BE2C (cell line): ENCODE measurements around the gene SPTBN1.

ENCODE experiments used
- DNase-seq: peaks from one replicate; pipeline ENCODE4 v3.0.0-alpha.2; 2020
- H3K27me3 ChIP-seq: fragments of 250-450 bp; sonication (Bioruptor Pico); 2 replicates; pipeline ENCODE4 v1.5.1; 2020; ENCODE audit warnings: mild to moderate bottlenecking
- H3K36me3 ChIP-seq: fragments of 250-450 bp; sonication (Bioruptor Pico); 2 replicates; pipeline ENCODE4 v1.5.1; 2020; ENCODE audit warnings: mild to moderate bottlenecking
- H3K4me1 ChIP-seq: fragments of 250-450 bp; sonication (Bioruptor Pico); 2 replicates; pipeline ENCODE4 v1.5.1; 2020
- H3K4me3 ChIP-seq: 2 replicates; pipeline ENCODE4 v1.5.1; 2011; ENCODE audit warnings: low read depth, low read length
- H3K9me3 ChIP-seq: fragments of 250-450 bp; sonication (Bioruptor Pico); 2 replicates; pipeline ENCODE4 v1.5.1; 2020
- TF ChIP-seq, protein P1 (sequence below): IDR thresholded peaks from 2 replicates; pipeline ENCODE4 v1.5.1; 2012; ENCODE audit warnings: mild to moderate bottlenecking, low read depth, low read length

The SPTBN1 gene

DNA sequence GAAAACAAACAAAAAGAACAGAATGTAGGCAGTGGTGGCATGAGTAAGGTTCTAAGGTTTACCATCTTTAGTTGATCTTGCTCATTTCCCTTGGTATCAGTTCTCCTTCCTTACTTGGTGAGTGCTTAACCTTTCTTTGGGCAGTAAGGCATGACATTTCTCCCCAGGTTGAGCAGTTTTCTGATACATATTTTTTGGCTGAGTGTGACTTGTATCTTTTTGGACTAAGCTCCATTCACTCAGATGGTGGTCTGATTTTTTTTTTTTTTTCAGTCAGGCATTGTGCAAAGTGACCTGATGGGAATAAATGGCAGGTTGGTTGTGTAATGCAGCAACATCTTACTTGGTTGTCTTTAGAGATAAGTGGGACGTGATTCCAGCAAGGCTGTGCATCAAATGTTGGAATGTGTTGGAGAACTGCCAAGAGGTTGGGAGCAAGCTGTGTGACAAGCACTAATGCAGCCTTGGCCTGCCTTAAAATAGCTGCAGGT, 15.1 kb downstream of the SPTBN1 start:
- Histone ChIP-seq H3K4me1 (peaks cover 17% of the 10 kb centered on the region), H3K4me3 (no peak overlapping the region), H3K9me3 (no peaks in the 10 kb centered on the region), H3K36me3 (no peaks in the 10 kb centered on the region), H3K27me3 (no peaks in the 10 kb centered on the region)
- TF ChIP-seq, protein P1, sequence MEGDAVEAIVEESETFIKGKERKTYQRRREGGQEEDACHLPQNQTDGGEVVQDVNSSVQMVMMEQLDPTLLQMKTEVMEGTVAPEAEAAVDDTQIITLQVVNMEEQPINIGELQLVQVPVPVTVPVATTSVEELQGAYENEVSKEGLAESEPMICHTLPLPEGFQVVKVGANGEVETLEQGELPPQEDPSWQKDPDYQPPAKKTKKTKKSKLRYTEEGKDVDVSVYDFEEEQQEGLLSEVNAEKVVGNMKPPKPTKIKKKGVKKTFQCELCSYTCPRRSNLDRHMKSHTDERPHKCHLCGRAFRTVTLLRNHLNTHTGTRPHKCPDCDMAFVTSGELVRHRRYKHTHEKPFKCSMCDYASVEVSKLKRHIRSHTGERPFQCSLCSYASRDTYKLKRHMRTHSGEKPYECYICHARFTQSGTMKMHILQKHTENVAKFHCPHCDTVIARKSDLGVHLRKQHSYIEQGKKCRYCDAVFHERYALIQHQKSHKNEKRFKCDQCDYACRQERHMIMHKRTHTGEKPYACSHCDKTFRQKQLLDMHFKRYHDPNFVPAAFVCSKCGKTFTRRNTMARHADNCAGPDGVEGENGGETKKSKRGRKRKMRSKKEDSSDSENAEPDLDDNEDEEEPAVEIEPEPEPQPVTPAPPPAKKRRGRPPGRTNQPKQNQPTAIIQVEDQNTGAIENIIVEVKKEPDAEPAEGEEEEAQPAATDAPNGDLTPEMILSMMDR, result no peak
- DNase-seq, result peak; percentile 42

- Histone ChIP-seq H3K4me3 (no peak overlapping the region), H3K27me3 (no peaks in the 10 kb centered on the region), H3K9me3 (no peaks in the 10 kb centered on the region), H3K4me1 (peaks cover 14% of the 10 kb centered on the region), H3K36me3 (no peaks in the 10 kb centered on the region)
- no peak for DNase-seq
- TF ChIP-seq, protein P1, result no peak
Measured at GRCh38 chr2:54473851-54474250, 17.7 kb downstream of the SPTBN1 start.

DNA sequence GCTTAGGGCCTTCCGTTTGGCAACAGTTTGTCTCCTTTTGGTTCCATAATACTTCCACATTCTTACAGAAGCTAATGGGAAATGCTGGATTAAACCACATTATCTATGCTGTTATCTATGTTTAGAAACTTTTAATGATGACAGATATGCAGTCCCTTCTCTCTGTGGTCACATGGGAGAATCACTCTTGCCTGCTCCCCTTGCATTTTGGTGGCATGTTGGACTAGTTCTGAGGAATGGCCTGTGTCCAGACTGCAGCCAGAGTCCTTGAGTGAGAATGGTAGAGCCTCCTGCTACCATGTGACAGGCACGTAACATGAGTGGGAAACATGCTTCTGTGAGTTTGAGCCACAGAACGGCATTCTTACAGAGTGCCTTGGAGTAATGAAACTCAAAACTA, 19.2 kb downstream of the SPTBN1 start:
- H3K27me3 ChIP-seq, result no peaks in the 10 kb centered on the region
- no peaks in the 10 kb centered on the region for H3K9me3 ChIP-seq
- no peak for DNase-seq
- H3K36me3 ChIP-seq, result no peaks in the 10 kb centered on the region
- no peak overlapping the region for H3K4me3 ChIP-seq
- H3K4me1 ChIP-seq, result peaks cover 10% of the 10 kb centered on the region
- TF ChIP-seq, protein P1, result no peak

- TF ChIP-seq, protein P1, result no peak
- no peak for DNase-seq
- H3K4me3 ChIP-seq, result no peak overlapping the region
Measured at GRCh38 chr2:54475919-54476318, 19.8 kb downstream of the SPTBN1 start.

GRCh38 chr2:54476852-54477251, 20.7 kb downstream of the SPTBN1 start:
- peaks cover 2% of the 10 kb centered on the region; the same call in 1 of the 2 replicates for H3K4me1 ChIP-seq
- H3K9me3 ChIP-seq, result no peaks in the 10 kb centered on the region
- H3K4me3 ChIP-seq, result no peak overlapping the region
- DNase-seq, result no peak
- TF ChIP-seq, protein P1, result no peak
- H3K36me3 ChIP-seq, result no peaks in the 10 kb centered on the region
- no peaks in the 10 kb centered on the region for H3K27me3 ChIP-seq

More at GRCh38 chr2:54475919-54476318, 19.8 kb downstream of the SPTBN1 start:
- Histone ChIP-seq H3K4me1 (peaks cover 6% of the 10 kb centered on the region), H3K27me3 (no peaks in the 10 kb centered on the region), H3K36me3 (no peaks in the 10 kb centered on the region), H3K9me3 (no peaks in the 10 kb centered on the region)

GRCh38 chr2:54477896-54478295, 21.8 kb downstream of the SPTBN1 start:
- H3K4me1 ChIP-seq, result no peaks in the 10 kb centered on the region
- no peak for DNase-seq
- no peak overlapping the region for H3K4me3 ChIP-seq
- no peaks in the 10 kb centered on the region for H3K27me3 ChIP-seq
- H3K36me3 ChIP-seq, result no peaks in the 10 kb centered on the region
- TF ChIP-seq, protein P1, result no peak
- H3K9me3 ChIP-seq, result no peaks in the 10 kb centered on the region
